ENCODE data around the gene ANKRD31.
"Not testable (repeated sequence)": the region's sequence is repeated elsewhere in the genome, so short reads cannot be mapped to it uniquely, and the experiment has no call there.

The ANKRD31 gene, protein sequence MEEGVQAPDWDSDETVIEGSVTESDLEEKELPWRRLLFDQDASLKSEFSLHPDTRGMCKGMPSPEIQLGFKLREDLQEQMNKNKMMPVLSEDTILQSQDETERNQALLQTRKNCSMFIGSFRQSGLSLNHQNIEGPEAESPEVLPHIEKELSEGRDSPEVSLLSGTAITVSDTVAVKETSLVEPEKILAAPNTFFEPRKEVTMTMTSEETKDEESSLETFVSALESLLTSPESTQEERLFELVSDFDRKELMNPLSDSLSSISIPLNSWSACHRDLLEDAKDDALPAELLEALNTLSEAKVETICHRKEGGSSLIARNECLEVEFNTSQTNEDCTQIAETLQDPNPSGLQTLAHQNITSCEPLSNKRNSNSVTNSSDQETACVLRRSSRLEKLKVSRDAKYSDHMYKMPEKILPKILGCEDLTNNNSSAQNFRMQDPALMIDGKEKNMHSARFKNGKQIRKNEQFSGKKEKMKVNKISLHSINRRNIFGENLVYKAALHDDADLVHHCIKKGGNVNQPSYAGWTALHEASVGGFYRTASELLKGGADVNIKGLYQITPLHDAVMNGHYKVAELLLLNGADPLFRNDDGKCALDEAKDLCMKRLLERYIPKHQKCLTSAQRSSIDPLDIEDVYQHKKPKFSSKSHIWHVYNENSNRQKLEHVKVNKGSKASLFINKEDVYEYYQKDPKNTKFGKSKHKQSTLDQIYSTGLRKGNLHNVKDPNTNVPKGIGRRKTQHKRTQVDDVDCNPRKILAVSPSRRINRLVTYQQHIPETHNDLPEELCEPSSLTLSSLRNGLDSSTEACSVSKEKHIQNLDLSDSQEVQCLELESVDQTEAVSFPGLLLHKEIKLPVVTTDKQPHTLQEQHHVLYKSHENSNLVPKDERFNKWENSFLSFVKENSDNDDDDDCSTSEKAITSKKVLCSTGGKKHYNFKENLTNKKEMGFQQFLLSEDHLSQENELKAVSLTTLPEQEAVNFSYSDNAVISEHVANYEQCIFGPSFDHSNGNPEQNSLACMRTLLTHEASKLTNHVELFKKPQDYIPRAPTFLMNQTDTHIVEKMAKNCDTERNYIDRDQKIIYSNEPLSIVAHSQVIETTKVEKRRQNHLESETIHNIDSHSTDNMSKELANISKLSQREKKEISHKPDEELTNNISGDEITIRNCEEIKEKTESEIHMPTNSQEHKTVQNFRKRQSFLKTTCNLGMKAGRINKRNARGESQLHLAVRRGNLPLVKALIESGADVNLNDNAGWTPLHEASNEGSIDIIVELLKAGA (N-terminal part only)

DNA sequence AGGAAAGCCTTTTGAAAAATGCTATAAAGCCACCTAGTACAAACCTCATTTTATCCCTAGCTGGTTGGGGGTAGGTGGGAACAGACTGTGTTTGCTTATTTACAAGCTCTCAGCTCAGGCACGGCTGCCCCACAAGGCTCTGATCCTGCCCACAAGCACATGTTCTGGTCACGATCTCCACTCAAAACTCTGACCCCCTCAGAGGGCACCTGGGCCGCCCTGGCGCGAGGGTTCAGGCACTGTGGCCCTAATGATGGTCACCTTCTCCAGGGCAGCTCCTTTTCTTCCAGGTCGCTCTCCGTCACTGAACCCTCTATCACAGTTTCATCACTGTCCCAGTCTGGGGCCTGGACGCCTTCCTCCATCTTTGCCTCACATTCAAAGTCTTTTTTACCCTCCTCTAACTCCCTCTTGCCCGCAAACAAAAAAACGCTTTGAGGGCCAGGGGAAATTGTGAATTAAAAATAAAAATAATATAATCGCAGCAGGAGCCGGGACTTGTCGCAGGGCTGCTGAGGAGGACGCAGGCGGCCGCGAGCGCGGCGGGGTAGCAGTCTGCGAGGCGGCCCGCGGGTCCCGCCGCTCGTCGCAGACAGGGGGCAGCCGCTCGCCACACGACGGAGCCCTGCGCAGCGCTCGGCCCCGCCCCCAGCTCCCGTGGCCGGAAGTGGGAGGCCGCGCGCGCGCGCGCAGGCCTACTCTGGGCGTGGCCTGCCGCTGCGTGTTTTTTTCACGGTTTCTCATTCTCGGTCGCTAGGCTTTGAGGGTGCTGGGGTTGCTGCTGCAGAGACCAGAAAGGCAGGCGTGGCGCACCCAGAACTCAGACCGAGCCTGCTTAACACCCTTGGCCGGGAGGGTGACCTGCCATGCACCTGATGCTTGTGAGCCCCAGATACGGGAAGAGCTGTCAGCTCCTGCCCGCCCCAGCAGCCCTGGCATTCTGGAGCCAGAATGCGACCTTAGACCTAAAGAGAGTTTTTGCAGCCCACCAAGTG is at the start of gene ANKRD31:
ANKRD31 (minus strand) TSS at position 557 of the 995 bp plus-strand sequence; CDS start at position 365, 192 bp downstream.
- DNase-seq: peak; percentile 35 to 90 (median 75)

DNA sequence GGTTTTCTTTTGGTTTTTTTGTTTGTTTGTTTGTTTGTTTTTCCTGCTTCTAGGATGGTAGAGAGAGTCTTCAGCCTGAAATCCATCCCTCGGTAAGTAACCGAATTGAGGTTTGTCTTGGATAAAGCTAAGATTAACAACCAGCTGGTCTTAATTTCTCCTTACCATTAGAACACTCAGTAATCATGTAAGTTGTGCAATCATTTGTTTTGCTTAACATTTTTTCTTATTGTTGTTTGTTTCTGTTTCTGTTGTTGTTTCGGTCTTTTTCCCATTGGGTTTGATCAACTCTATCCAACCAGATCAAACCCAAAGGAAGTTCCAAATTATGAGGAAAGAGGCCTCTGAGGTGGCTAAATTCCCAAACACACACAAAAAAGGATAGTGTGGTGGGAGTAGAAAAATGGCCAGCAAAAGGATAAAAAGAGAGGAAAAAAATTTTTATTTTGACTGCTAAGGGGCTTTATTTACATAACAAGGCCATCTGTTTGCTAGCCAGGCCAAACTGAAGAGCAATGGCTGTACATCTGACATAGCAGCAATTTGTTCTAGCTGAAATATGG is 49.6 kb upstream of the ANKRD31 start:
- DNase-seq: no peak

DNA sequence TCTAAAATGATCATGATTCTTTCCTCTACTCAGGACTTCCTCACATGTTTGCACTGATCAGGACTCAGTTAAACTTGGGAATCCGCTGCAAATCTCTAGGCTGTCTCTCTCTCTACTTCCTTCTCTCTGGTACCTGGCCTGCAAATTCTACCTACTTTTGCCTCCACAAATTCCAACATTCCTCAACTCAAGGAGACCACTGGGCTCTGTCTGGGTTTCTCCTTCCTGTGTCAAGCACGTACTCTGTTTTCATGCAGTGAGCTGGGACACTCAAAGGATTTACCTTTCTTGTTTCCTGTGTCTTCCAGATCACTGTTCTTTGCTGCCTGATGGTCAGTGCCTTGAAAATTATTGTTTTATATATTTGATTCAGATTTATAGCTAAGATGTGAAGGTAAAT is 45.9 kb upstream of the ANKRD31 start:
- no peak for DNase-seq

DNA sequence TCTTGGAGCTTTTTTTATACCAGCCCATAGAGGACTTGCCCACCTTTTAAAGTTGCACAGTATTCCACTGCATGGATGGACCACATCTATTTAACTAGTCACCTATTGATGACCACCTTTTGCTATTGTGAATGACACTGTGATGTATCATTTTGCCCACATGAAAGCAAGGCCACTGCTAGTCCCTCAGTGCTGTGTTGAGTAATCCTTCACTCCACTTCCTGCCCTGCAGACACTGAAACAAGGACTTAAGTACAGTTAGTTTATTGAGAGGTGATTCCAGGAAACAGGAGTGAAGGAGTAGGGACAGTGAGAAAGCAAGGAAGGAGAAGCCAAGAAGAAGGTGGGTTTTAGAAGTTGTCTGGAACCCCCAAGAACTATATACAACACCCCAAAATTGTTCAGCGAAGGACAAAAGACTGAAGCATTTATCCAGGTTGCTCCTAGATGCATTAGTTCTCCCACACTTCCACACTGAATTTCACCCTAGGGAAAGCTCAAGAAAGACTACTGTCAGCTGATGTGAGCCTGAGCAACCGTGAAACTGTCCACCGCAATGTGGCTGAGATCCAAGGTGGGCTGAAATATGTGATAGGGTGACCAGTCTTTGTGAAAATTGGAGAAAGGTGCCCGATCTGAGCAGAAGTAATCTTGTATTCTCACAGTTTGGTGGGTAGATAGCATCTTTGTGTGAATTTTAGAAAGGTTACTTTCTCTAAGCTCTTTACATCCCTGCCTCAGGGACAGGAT is 45.2 kb upstream of the ANKRD31 start:
- no peak for DNase-seq

DNA sequence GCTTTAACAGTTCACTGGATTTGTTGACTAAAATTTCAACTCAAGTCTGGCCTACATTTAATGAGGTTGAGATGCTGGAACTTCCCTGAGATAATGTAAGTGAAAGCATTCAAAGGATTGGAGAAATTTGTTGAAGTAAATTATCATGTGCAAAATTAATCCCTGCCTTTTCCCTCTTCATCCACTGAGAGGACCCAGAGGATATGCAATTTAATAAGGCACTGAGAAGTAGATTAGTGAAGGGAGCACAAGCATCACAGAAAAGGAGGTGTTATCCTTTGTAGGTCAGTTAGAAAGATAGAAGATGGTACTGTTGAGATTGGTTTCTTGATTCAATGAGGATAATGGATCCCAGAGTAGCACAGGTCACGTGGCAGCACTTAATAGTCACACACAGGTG is 42.6 kb upstream of the ANKRD31 start:
- DNase-seq: no peak

DNA sequence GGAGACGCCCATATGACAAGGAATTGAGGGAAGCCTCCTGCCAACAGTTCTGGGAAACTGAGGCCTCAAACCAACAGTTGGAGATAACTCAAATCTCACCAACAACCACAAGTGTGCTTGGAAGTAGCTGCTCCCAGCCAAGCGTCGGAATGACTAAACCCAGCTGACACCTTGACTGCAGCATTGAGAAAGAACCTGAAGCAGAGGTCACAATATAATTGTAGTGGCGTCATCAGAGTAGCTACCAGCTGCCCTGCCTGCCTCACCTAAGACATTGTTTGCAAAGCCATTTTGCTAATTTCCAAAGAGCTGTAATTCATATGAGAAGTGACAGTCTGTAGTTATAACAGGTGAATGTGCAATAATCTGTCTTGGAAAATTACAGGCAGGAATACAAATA is 40.8 kb upstream of the ANKRD31 start:
- DNase-seq: no peak

DNA sequence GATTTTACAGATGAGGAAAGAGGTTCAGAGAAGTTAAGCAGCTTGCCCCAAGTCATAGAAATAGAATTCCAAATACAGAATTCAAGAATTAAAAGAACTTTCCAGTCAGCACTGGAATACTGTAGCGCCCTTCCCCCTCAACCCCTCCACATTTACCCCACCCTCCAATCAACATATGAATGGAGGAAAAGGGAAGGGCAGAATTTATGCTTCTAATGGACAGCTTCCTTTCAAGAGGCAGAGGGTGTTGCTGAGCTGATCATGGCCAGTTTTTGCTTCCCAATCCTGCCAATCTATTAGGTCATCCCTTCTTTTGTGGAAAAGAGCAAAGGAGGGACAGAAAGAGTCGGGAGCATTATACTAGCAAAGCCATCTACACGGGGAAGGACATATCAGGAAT is 39.1 kb upstream of the ANKRD31 start:
- DNase-seq: no peak

DNA sequence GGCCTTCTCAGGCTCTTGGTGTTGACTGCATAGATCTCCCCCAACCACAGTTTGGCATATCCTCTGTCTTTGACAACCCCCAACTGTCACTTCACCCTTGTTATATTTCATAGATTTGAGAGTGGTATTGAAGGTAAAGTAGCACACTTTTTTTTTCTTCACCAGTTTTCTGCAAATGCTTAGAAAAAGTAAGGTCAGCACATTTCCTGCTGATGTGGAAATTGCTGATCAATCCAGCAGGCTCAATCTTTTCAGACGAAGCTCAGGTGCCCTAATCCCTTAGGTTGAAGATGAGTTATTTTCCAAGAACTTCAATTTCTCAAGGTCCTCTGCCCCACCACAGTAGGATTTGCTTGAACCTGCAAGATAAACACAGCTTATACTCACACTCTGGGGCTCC is 38.5 kb upstream of the ANKRD31 start:
- DNase-seq: no peak

DNA sequence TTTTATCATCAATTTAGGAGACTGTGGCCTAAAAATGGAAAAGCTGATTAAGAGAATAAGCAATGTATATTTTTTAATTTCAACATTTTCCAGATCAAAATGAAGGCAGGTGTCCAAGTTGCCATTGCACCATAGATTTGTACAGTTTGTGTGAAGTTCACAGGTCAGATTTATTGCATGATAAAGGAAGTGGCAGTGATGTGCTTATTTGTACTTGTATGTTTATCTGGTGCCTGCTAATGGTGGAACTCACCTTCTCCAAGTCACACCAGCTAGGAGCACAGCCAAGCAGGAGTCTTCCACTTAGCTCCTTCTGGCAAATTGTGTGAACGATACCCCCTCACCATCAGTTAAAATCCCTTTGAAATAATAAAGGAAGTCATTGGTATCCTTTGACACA is 37.8 kb upstream of the ANKRD31 start:
- no peak for DNase-seq

DNA sequence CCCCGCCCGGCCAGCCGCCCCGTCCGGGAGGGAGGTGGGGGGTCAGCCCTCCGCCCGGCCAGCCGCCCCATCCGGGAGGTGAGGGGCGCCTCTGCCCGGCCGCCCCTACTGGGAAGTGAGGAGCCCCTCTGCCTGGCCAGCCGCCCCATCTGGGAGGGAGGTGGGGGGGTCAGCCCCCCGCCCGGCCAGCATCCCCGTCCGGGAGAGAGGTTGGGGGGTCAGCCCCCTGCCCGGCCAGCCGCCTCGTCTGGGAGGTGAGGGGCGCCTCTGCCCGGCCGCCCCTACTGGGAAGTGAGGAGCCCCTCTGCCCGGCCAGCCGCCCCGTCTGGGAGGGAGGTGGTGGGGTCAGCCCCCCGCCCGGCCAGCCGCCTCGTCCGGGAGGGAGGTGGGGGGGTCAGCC is 33.9 kb upstream of the ANKRD31 start:
- not testable (repeated sequence) for DNase-seq

DNA sequence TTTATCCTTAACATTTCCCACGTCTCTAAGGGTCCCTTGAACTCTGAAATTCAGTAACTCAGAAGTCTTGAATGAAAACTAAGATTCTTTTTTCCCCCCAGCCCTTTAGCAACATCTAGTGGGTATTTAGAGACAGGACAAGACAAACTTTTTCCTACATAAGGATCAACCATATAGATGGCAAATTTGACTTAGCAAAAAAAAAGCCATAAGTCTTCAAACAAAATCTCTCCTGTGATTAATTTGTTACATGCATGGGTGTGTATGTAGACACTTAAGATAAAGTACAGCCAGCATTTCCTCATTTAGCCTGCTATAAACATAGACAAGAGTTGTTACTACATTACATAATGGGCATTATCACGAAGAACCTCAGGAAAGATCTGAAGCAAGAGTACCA is 29.1 kb upstream of the ANKRD31 start:
- peak in 1 of 56 donors; percentile 5 for DNase-seq

DNA sequence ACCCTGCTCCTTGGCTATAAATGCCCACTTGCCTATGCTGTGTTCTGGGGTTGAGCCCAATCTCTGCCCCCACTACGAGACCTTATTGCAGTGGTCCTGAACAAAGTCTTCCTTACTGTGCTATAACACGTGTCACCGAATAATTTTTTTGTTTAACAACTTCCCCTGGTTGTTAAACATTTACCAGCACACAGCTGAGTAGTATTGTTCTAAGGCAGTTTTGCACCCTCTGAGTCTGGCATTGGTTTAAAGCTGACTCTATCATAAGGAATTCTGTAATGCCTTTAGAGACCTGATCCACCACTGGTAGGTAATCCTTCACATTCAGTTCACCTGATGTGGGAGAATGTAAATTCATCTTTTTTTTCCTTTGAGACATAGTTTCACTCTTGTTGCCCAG is 25.6 kb upstream of the ANKRD31 start:
- no peak for DNase-seq

DNA sequence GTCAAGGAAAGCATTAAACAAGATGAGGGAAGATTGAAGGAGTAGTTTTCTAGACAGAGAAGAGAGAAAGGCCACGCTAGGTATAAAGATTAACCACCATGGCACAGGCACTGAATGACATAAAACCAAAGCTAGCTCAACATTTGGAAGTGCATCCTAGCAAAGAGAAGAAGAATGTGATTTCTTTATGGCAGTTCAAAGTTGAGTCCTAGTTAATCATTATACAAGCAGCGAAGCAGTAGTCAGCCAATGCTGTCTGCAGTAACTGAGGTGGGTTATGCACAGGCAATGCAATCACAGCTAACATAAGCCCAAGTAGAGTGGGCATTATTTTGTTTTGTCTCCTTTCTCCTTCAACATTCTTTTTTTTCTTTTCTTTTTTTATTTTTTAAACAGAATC is 24.0 kb upstream of the ANKRD31 start:
- DNase-seq: no peak

DNA sequence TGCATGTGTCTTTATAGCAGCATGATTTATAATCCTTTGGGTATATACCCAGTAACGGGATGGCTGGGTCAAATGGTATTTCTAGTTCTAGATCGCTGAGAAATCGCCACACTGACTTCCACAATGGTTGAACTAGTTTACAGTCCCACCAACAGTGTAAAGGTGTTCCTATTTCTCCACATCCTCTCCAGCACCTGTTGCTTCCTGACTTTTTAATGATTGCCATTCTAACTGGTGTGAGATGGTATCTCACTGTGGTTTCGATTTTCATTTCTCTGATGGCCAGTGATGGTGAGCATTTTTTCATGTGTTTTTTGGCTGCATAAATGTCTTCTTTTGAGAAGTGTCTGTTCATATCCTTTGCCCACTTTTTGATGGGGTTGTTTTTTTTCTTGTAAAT is 13.8 kb upstream of the ANKRD31 start:
- not testable (repeated sequence) for DNase-seq

DNA sequence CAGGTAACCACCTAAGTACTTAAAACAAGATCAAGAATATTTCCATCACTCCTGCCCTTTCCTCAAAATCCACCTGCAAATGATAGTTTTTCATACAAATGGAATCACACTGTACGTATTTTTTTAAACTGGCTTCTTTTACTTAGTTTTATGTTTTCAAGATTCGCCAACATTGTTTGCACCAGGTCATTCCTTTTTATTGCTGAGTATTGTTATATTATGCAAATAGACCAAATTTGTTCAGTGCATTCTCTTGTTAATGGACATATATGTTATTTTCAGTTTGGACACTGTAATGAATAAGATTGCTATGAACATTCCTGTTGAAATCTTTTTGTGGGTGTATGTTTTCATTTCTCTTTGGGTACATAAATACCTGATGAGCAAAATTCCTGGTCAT is 8.3 kb upstream of the ANKRD31 start:
- DNase-seq: no peak

DNA sequence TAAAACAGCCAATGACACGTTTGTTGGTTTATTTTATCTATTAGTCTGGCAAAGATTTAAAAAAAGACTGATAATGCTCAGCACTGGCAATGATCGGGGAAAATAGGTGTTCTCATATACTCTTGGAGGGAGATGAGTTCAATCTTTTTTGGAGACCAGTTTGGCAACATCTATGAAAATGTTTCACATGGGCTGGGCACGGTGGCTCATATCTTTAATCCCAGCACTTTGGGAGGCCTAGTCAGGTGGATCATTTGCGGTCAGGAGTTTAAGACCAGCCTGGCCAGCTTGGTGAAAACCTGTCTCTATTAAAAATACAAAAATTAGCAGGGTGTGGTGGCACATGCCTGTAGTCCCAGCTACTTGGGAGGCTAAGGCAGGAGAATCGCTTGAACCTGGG is 6.8 kb upstream of the ANKRD31 start:
- no peak for DNase-seq

DNA sequence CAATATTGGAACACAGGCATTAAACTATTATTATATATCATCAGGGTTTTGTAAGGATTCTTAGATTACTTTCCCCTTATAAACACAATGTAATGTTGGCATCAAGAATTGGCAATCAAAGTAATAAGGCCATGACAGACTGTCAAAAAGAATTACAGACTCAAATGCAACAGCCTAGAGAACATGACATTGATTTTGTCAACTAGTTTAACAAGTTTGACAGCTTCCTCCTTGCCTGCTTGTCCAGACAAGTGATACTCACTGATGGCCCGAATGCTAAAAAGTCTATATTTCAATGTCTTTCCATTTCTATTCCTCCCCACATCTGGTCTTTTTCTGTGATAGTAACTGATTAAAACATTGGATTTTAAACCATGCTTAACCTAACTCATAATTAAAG is 6.4 kb upstream of the ANKRD31 start:
- DNase-seq: no peak

DNA sequence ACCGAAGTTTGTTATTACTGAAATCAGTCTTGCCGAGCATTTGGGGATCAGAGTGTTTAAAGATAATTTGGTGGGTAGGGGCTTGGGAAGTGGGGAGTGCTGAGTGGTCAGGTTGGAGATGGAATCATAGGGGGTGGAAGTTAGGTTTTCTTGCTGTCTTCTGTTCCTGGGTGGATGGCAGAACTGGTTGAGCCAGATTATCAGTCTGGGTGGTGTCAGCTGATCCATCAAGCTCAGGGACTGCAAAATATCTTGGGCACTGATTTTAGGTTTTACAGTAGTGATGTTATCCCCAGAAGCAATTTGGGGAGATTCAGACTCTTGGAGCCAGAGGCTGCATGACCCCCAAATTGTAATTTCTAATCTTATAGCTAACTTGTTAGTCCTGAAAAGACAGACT is 5.4 kb upstream of the ANKRD31 start:
- DNase-seq: no peak

DNA sequence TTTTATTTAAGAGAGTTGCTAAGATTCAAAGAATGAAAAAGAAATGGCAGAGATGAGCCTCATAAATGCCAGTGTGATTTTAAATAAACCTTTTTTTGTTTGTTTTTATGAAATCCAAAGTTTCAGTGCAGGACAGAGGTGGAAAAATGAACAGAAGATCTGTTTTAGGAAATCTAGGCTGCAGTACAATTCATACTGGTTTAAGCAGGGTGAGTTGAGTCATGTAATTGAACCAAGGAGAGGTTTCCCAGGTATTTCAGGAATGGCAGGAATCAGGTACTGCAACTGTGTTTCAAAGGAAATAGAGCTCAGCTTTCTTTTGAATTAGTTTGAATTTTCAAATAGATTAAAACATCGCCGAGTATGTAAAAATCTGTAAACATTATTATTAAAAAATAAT is 3.0 kb upstream of the ANKRD31 start:
- no peak for DNase-seq

Measured in amygdala (tissue), 56 donors.